Stimulated activated CD4-positive, alpha-beta T cell treated with anti-CD3 and anti-CD28 coated beads, Interleukin-4, amount 100 ng/mL, for 4 hours (primary cell): ENCODE results near the gene ERBB4.

Source experiments
- DNase-seq, 2 experiments: peaks; one replicate each; pipeline ENCODE4 v3.0.0-alpha.2; 2020

Gene ERBB4

GRCh38 chr2:211868996-211869533 is 669.5 kb downstream of the ERBB4 start:
- DNase-seq, result no peak

- no peak for DNase-seq
Observed at GRCh38 chr2:211867845-211868451, 670.7 kb downstream of the ERBB4 start.

GRCh38 chr2:211864328-211864727 is 674.3 kb downstream of the ERBB4 start:
- no peak for DNase-seq

- DNase-seq, result no peak
Observed at GRCh38 chr2:211860224-211860623, 678.4 kb downstream of the ERBB4 start.

GRCh38 chr2:211854832-211855231 is 683.8 kb downstream of the ERBB4 start:
- DNase-seq, result no peak

- no peak for DNase-seq
Observed at GRCh38 chr2:211846714-211847113, 691.9 kb downstream of the ERBB4 start.

GRCh38 chr2:211846036-211846400 is 692.6 kb downstream of the ERBB4 start:
- DNase-seq, result no peak

- no peak for DNase-seq
Observed at GRCh38 chr2:211845338-211846035, 693.1 kb downstream of the ERBB4 start.

GRCh38 chr2:211837706-211838105 is 700.9 kb downstream of the ERBB4 start:
- no peak for DNase-seq

GRCh38 chr2:211837206-211837605 is 701.4 kb downstream of the ERBB4 start:
- no peak for DNase-seq

- DNase-seq, result no peak
Observed at GRCh38 chr2:211836409-211836808, 702.2 kb downstream of the ERBB4 start.

GRCh38 chr2:211835695-211836094 is 702.9 kb downstream of the ERBB4 start:
- DNase-seq, result no peak

GRCh38 chr2:211833582-211834279 is 704.9 kb downstream of the ERBB4 start:
- DNase-seq, result no peak

GRCh38 chr2:211829725-211830124 is 708.9 kb downstream of the ERBB4 start:
- no peak for DNase-seq

- DNase-seq, result no peak
Observed at GRCh38 chr2:211823886-211824479, 714.6 kb downstream of the ERBB4 start.

- no peak for DNase-seq
Observed at GRCh38 chr2:211822686-211823335, 715.8 kb downstream of the ERBB4 start.

- DNase-seq, result no peak
Observed at GRCh38 chr2:211816754-211817153, 721.8 kb downstream of the ERBB4 start.

- DNase-seq, result no peak
Observed at GRCh38 chr2:211812587-211812986, 726.0 kb downstream of the ERBB4 start.

- DNase-seq, result no peak
Observed at GRCh38 chr2:211802666-211803065, 735.9 kb downstream of the ERBB4 start.

GRCh38 chr2:211800001-211800400 is 738.6 kb downstream of the ERBB4 start:
- DNase-seq, result no peak

- no peak for DNase-seq
Observed at GRCh38 chr2:211798868-211799267, 739.7 kb downstream of the ERBB4 start.

GRCh38 chr2:211793690-211794089 is 744.9 kb downstream of the ERBB4 start:
- DNase-seq, result no peak

GRCh38 chr2:211789982-211790381 is 748.6 kb downstream of the ERBB4 start:
- no peak for DNase-seq
